ENCODE data around the gene CYTH1. TPM values are rescaled to one million over a fixed set of nuclear protein-coding genes. Genes with fewer than 3 reads are reported as not detected.

The CYTH1 gene
- total RNA-seq, 1 experiment from 2014 or later: 29.6 TPM

- Mint-ChIP-seq H3K4me3 (ENCODE audit: unreplicated experiment) (no peak overlapping the region), H3K36me3 (ENCODE audit: insufficient read depth, unreplicated experiment) (peaks cover 4% of the 10 kb centered on the region), H3K27ac (ENCODE audit: unreplicated experiment) (no peak overlapping the region), H3K4me1 (ENCODE audit: low read depth, unreplicated experiment) (peaks cover 13% of the 10 kb centered on the region), H3K27me3 (ENCODE audit: insufficient read depth, unreplicated experiment) (no peaks in the 10 kb centered on the region), H3K9me3 (ENCODE audit: unreplicated experiment) (no peaks in the 10 kb centered on the region)
- CTCF ChIA-PET: no interaction called here
- no TSS peak for BruUV-seq (replicated peaks)
- no peak for DNase-seq
- H3K4me1 ChIP-seq: peaks cover 7% of the 10 kb centered on the region; the same call in 1 of the 2 replicates
- intact Hi-C loops (cut with micrococcal nuclease; ENCODE audit: unreplicated experiment): no loop called here
- POLR2A ChIA-PET: no interaction called here
- no peaks in the 10 kb centered on the region for H3K27me3 ChIP-seq (replicated peaks; ENCODE audit: control insufficient read depth, insufficient read depth, low read length)
- H3K9me3 ChIP-seq: no peaks in the 10 kb centered on the region
- no peaks in the 10 kb centered on the region for H3K36me3 ChIP-seq (ENCODE audit: control insufficient read depth, insufficient read depth, low read length)
- no peak for TF ChIP-seq CTCF (IDR thresholded peaks at IDR 0.05; ENCODE audit: insufficient read depth in 1 of 2, low read depth in 1 of 2, low read length in 1 of 2, severe bottlenecking in 1 of 2, unreplicated experiment in 1 of 2)
- H3K4me3 ChIP-seq (ENCODE audit: low read depth, low read length): no peak overlapping the region
Observed at GRCh38 chr17:78710607-78711006, 71.5 kb downstream of the CYTH1 start.

- BruUV-seq (replicated peaks): no TSS peak
- CTCF ChIA-PET: interaction anchor here (0.8 to 2.7 kb wide), 3 partner anchors 27 to 289 kb away, joined by 3 to 14 read pairs (median 4); no protein-coding TSS in a partner anchor
- POLR2A ChIA-PET: no interaction called here
- Mint-ChIP-seq H3K36me3 (ENCODE audit: insufficient read depth, unreplicated experiment) (no peaks in the 10 kb centered on the region), H3K27me3 (ENCODE audit: insufficient read depth, unreplicated experiment) (no peaks in the 10 kb centered on the region), H3K9me3 (ENCODE audit: unreplicated experiment) (no peaks in the 10 kb centered on the region), H3K27ac (ENCODE audit: unreplicated experiment) (no peak overlapping the region), H3K4me1 (ENCODE audit: low read depth, unreplicated experiment) (peaks cover 6% of the 10 kb centered on the region), H3K4me3 (ENCODE audit: unreplicated experiment) (no peak overlapping the region)
- Histone ChIP-seq H3K4me1 (peaks cover 7% of the 10 kb centered on the region; the same call in 1 of the 2 replicates), H3K36me3 (ENCODE audit: control insufficient read depth, insufficient read depth, low read length) (no peaks in the 10 kb centered on the region), H3K27me3 (replicated peaks; ENCODE audit: control insufficient read depth, insufficient read depth, low read length) (no peaks in the 10 kb centered on the region), H3K4me3 (ENCODE audit: low read depth, low read length) (no peak overlapping the region), H3K9me3 (no peaks in the 10 kb centered on the region)
- no peak for DNase-seq
- no peak for TF ChIP-seq CTCF (IDR thresholded peaks at IDR 0.05; ENCODE audit: insufficient read depth in 1 of 2, low read depth in 1 of 2, low read length in 1 of 2, severe bottlenecking in 1 of 2, unreplicated experiment in 1 of 2)
- intact Hi-C loops (cut with micrococcal nuclease; ENCODE audit: unreplicated experiment): loop anchor here (10.0 kb wide), 1 partner anchor 75 kb away; no protein-coding TSS in a partner anchor
Observed at GRCh38 chr17:78709751-78710181, 72.3 kb downstream of the CYTH1 start.

GRCh38 chr17:78709119-78709681, 72.9 kb downstream of the CYTH1 start:
- intact Hi-C loops (cut with micrococcal nuclease; ENCODE audit: unreplicated experiment): loop anchor here (10.0 kb wide), 1 partner anchor 74 kb away; no protein-coding TSS in a partner anchor
- POLR2A ChIA-PET: no interaction called here
- Mint-ChIP-seq H3K4me1 (ENCODE audit: low read depth, unreplicated experiment) (peaks cover under 1% of the 10 kb centered on the region), H3K9me3 (ENCODE audit: unreplicated experiment) (no peaks in the 10 kb centered on the region), H3K27me3 (ENCODE audit: insufficient read depth, unreplicated experiment) (no peaks in the 10 kb centered on the region), H3K4me3 (ENCODE audit: unreplicated experiment) (no peak overlapping the region), H3K27ac (ENCODE audit: unreplicated experiment) (no peak overlapping the region), H3K36me3 (ENCODE audit: insufficient read depth, unreplicated experiment) (no peaks in the 10 kb centered on the region)
- H3K27me3 ChIP-seq (replicated peaks; ENCODE audit: control insufficient read depth, insufficient read depth, low read length): no peaks in the 10 kb centered on the region
- H3K4me1 ChIP-seq: peaks cover 4% of the 10 kb centered on the region; the same call in 1 of the 2 replicates
- BruUV-seq (replicated peaks): no TSS peak
- no peak overlapping the region for H3K4me3 ChIP-seq (ENCODE audit: low read depth, low read length)
- CTCF ChIA-PET: interaction anchor here (0.6 to 2.7 kb wide), 6 partner anchors 27 to 288 kb away, joined by 3 to 28 read pairs (median 4); no protein-coding TSS in a partner anchor
- TF ChIP-seq CTCF (IDR thresholded peaks at IDR 0.05; ENCODE audit: insufficient read depth in 1 of 2, low read depth in 1 of 2, low read length in 1 of 2, severe bottlenecking in 1 of 2, unreplicated experiment in 1 of 2): no peak
- no peak for DNase-seq
- no peaks in the 10 kb centered on the region for H3K36me3 ChIP-seq (ENCODE audit: control insufficient read depth, insufficient read depth, low read length)
- H3K9me3 ChIP-seq: no peaks in the 10 kb centered on the region
